HepG2 (cell line): ENCODE measurements around the gene PDE2A. TPM values are rescaled to one million over a fixed set of nuclear protein-coding genes. Genes with fewer than 3 reads are reported as not detected.

Experiments
- ATAC-seq: fragments of 200-7000 bp; cut with Tn5 transposase; 3 replicates; pipeline ENCODE4 v1.9.1; 2020; ENCODE audit warnings: mild to moderate bottlenecking, moderate library complexity
- BruUV-seq: library from RNA; stranded (reverse); fragments of 400-500 nt; replicated peaks from 2 replicates; lab custom pipeline; 2021; lab: Mats Ljungman, UMichigan
- CTCF ChIA-PET: fragments of 300-600 bp; formaldehyde crosslinking; extraction: SDS; loops from one replicate; lab custom pipeline; 2021; ENCODE audit warnings: low total read pairs, inconsistent platforms, low intra/inter-chr PET ratio; lab: Yijun Ruan, JAX
- POLR2A ChIA-PET: fragments of 350-600 bp; sonication (Branson Sonifier 250); formaldehyde crosslinking; loops from one replicate; lab custom pipeline; 2020; ENCODE audit warnings: antibody characterized with exemption, inconsistent platforms; lab: Yijun Ruan, JAX
- DNase-seq: peaks from one replicate; pipeline ENCODE4 v3.0.0-alpha.2; 2015; ENCODE audit warnings: low spot score
- FAIRE-seq: peaks from 3 replicates; lab custom pipeline; 2011; peaks lifted over from hg19 to GRCh38; lab: Jason Lieb, UNC
- H2AFZ ChIP-seq: one replicate; pipeline ENCODE4 v1.6.1; 2011; ENCODE audit warnings: low read length, inconsistent platforms
- H3K27ac ChIP-seq: fragments of 300-600 bp; 3 replicates; pipeline ENCODE4 v1.8.0; 2011; ENCODE audit warnings: mixed run types, mild to moderate bottlenecking, mixed read lengths, low read length, inconsistent platforms; ENCODE audit not compliant: insufficient read depth; ENCODE audit errors: extremely low read length
- H3K27me3 ChIP-seq, 2 experiments: fragments of 200-600 bp in 1 of 2; 2 replicates in 1 of 2; 3 replicates in 1 of 2; pipeline versions ENCODE4 v1.6.0 to v1.8.0; 2011; ENCODE audit warnings: low read length in 2 of 2, mild to moderate bottlenecking in 2 of 2, moderate library complexity in 2 of 2, inconsistent platforms in 1 of 2; ENCODE audit not compliant: insufficient read depth in 2 of 2, control insufficient read depth in 1 of 2
- H3K36me3 ChIP-seq, 2 experiments: fragments of 200-600 bp in 1 of 2; replicated peaks in 1 of 2; 2 replicates in 1 of 2; 3 replicates in 1 of 2; pipeline versions ENCODE4 v1.5.1 to v1.8.0; 2011; ENCODE audit warnings: low read length in 2 of 2, inconsistent platforms in 1 of 2; ENCODE audit not compliant: insufficient read depth in 2 of 2, control insufficient read depth in 1 of 2
- H3K4me1 ChIP-seq: 2 replicates; pipeline ENCODE4 v1.5.1; 2012; ENCODE audit warnings: low read length, inconsistent platforms; ENCODE audit not compliant: insufficient read depth
- H3K4me2 ChIP-seq: 2 replicates; pipeline ENCODE4 v1.6.0; 2011; ENCODE audit warnings: low read depth, low read length, inconsistent platforms
- H3K4me3 ChIP-seq, 3 experiments: fragments of 200-600 bp in 1 of 3; sonication (generic), shearing (Covaris generic) in 1 of 3; replicated peaks in 1 of 3; 2 replicates each; pipeline ENCODE4 v1.5.1; 2011 to 2016; ENCODE audit warnings: low read length in 3 of 3, inconsistent platforms in 2 of 3, low read depth in 2 of 3, mild to moderate bottlenecking in 2 of 3, control low read depth in 1 of 3, mixed read lengths in 1 of 3; ENCODE audit not compliant: insufficient read depth in 1 of 3
- H3K79me2 ChIP-seq: one replicate; pipeline ENCODE4 v1.6.1; 2011; ENCODE audit warnings: low read length, inconsistent platforms; ENCODE audit not compliant: insufficient read depth
- H3K9ac ChIP-seq: 2 replicates; pipeline ENCODE4 v1.6.0; 2011; ENCODE audit warnings: mild to moderate bottlenecking, low read depth, low read length, inconsistent platforms; ENCODE audit not compliant: insufficient read depth
- H3K9me3 ChIP-seq: 2 replicates; pipeline ENCODE4 v1.5.1; 2012; ENCODE audit warnings: mild to moderate bottlenecking, low read length
- H4K20me1 ChIP-seq: 2 replicates; pipeline ENCODE4 v1.6.0; 2011; ENCODE audit warnings: inconsistent platforms, mild to moderate bottlenecking, low read length, moderate library complexity; ENCODE audit not compliant: insufficient read depth
- BRD4 ChIP-seq: sonication (generic); formaldehyde crosslinking; IDR thresholded peaks from 2 replicates; pipeline ENCODE4 v1.4.0; 2020; ENCODE audit warnings: missing genetic modification reagents
- LRRFIP1 ChIP-seq: sonication (generic); formaldehyde crosslinking; conservative IDR thresholded peaks from 2 replicates; pipeline ENCODE4 v1.4.0; 2020; ENCODE audit warnings: missing genetic modification reagents
- NBN ChIP-seq: fragments of 450-650 bp; conservative IDR thresholded peaks from 2 replicates; pipeline ENCODE4 v1.6.1; 2017
- NR2F1 ChIP-seq, 2 experiments: fragments of 450-650 bp in 1 of 2; formaldehyde crosslinking in 1 of 2; IDR thresholded peaks; 2 replicates each; pipeline versions ENCODE4 v1.5.0 to v1.6.1; 2016 to 2020; ENCODE audit warnings: mild to moderate bottlenecking in 1 of 2, missing compliant biosample characterization in 1 of 2, missing genetic modification reagents in 1 of 2, moderate library complexity in 1 of 2
- PAF1 ChIP-seq: IDR thresholded peaks from 2 replicates; pipeline ENCODE4 v1.6.1; 2016; ENCODE audit warnings: missing genetic modification reagents, missing compliant biosample characterization
- ZNF143 ChIP-seq: sonication (generic); formaldehyde crosslinking; IDR thresholded peaks from 2 replicates; pipeline ENCODE4 v1.4.0; 2020; ENCODE audit warnings: missing genetic modification reagents
- ZNF205 ChIP-seq: IDR thresholded peaks from 2 replicates; pipeline ENCODE4 v1.6.1; 2018; ENCODE audit warnings: missing biosample characterization, missing genetic modification reagents
- ZNF619 ChIP-seq: sonication (generic); formaldehyde crosslinking; IDR thresholded peaks from 2 replicates; pipeline ENCODE4 v1.4.0; 2020; ENCODE audit warnings: mild to moderate bottlenecking, missing genetic modification reagents
- WGBS: methylation state at CpG from one replicate; pipeline ENCODE4 v1.1.6; 2017; ENCODE audit warnings: low lambda C conversion rate; 5-methylcytosine and 5-hydroxymethylcytosine counted together
- in situ Hi-C: cut with HindIII; loops from 2 replicates; pipeline ENCODE4 v1.10.0; 2017; ENCODE audit warnings: low pct_unique_long_range_greater_than_20kb; ENCODE audit not compliant: extremely low pct_ligation_motif_present
- intact Hi-C: fragments of 100-400 bp; cut with micrococcal nuclease; formaldehyde crosslinking; loops from one replicate; pipeline ENCODE4 v1.10.0; 2022; ENCODE audit not compliant: unreplicated experiment
- polyA plus RNA-seq, 8 experiments: library from polyadenylated mRNA; depleted of rRNA in 3 of 8; stranded (reverse) in 7 of 8; unstranded in 1 of 8; fragments of >200 nt; fragmentation: Illumina TruSeq in 4 of 8; extraction: Trizol in 4 of 8; gene quantifications; 2 replicates each; pipeline versions ENCODE4 v1.2.1 to v1.2.3, GENCODE V29; 2011 to 2016; ENCODE audit warnings: low read depth in 4 of 8, missing spikeins in 1 of 8, mixed read lengths in 1 of 8; ENCODE audit not compliant: insufficient read depth in 1 of 8
- total RNA-seq, 5 experiments: library from RNA; depleted of rRNA; stranded (reverse); fragments of >200 nt; fragmentation: Illumina TruSeq; extraction: Trizol; gene quantifications; 2 replicates each; pipeline ENCODE4 v1.2.3, GENCODE V29; 2016; ENCODE audit warnings: low read depth in 1 of 5
- TF ChIP-seq, protein P1 (sequence below): sonication (generic); formaldehyde crosslinking; IDR thresholded peaks from 2 replicates; pipeline ENCODE4 v1.5.0; 2020; ENCODE audit warnings: missing genetic modification reagents
- TF ChIP-seq, protein P2 (sequence below): sonication (generic); formaldehyde crosslinking; IDR thresholded peaks from 2 replicates; pipeline ENCODE4 v1.9.0; 2022; ENCODE audit warnings: low read depth, missing genetic modification reagents
- TF ChIP-seq, protein P3 (sequence below): sonication (generic); formaldehyde crosslinking; IDR thresholded peaks from 2 replicates; pipeline ENCODE4 v1.4.0; 2020; ENCODE audit warnings: missing genetic modification reagents

The PDE2A gene
- total and polyA plus RNA-seq, 2 of the 13 experiments (the other 11 are each of a cell fraction or from before 2014, with no cell fraction given) = 3.1 TPM; not detected in 1

- in situ Hi-C loops (no loop called here), intact Hi-C loops (no loop called here)
- no peak for FAIRE-seq
- Histone ChIP-seq H3K9me3 (no peaks in the 10 kb centered on the region), H3K4me1 (no peaks in the 10 kb centered on the region), H3K36me3 (no peaks in the 10 kb centered on the region), H3K9ac (no peak overlapping the region), H3K27me3 (peaks cover 18 to 64% of the 10 kb centered on the region in 2 experiments), H3K79me2 (no peaks in the 10 kb centered on the region), H4K20me1 (peaks cover 9% of the 10 kb centered on the region; the same call in 1 of the 2 replicates), H2AFZ (no peak overlapping the region), H3K4me2 (no peak overlapping the region), H3K27ac (no peak overlapping the region), H3K4me3 (no peak overlapping the region)
- CTCF ChIA-PET = interaction anchor here (0.7 to 3.1 kb wide), 4 partner anchors 10 to 96 kb away, joined by 3 to 29 read pairs (median 5); no protein-coding TSS in a partner anchor
- ATAC-seq = no peak
- BruUV-seq = no TSS peak
- DNase-seq = no peak
- WGBS = 17% methylated on average over 2 of the region's 7 CpGs
- POLR2A ChIA-PET = no interaction called here
- TF ChIP-seq ZNF205 (CRISPR knock-in tag) (no peak), ZNF143 (CRISPR knock-in tag) (no peak), PAF1 (CRISPR knock-in tag) (no peak), LRRFIP1 (CRISPR knock-in tag) (no peak), NR2F1 (CRISPR knock-in tag; IDR thresholded peaks at IDR 0.05) (no peak), BRD4 (CRISPR knock-in tag) (no peak), NBN (no peak), ZNF619 (CRISPR knock-in tag) (no peak)
- TF ChIP-seq, protein P1, sequence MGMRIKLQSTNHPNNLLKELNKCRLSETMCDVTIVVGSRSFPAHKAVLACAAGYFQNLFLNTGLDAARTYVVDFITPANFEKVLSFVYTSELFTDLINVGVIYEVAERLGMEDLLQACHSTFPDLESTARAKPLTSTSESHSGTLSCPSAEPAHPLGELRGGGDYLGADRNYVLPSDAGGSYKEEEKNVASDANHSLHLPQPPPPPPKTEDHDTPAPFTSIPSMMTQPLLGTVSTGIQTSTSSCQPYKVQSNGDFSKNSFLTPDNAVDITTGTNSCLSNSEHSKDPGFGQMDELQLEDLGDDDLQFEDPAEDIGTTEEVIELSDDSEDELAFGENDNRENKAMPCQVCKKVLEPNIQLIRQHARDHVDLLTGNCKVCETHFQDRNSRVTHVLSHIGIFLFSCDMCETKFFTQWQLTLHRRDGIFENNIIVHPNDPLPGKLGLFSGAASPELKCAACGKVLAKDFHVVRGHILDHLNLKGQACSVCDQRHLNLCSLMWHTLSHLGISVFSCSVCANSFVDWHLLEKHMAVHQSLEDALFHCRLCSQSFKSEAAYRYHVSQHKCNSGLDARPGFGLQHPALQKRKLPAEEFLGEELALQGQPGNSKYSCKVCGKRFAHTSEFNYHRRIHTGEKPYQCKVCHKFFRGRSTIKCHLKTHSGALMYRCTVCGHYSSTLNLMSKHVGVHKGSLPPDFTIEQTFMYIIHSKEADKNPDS (CRISPR knock-in tag) = no peak
- TF ChIP-seq, protein P2, sequence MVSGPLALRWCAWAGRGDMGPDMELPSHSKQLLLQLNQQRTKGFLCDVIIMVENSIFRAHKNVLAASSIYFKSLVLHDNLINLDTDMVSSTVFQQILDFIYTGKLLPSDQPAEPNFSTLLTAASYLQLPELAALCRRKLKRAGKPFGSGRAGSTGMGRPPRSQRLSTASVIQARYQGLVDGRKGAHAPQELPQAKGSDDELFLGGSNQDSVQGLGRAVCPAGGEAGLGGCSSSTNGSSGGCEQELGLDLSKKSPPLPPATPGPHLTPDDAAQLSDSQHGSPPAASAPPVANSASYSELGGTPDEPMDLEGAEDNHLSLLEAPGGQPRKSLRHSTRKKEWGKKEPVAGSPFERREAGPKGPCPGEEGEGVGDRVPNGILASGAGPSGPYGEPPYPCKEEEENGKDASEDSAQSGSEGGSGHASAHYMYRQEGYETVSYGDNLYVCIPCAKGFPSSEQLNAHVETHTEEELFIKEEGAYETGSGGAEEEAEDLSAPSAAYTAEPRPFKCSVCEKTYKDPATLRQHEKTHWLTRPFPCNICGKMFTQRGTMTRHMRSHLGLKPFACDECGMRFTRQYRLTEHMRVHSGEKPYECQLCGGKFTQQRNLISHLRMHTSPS (CRISPR knock-in tag) = no peak
- TF ChIP-seq, protein P3, sequence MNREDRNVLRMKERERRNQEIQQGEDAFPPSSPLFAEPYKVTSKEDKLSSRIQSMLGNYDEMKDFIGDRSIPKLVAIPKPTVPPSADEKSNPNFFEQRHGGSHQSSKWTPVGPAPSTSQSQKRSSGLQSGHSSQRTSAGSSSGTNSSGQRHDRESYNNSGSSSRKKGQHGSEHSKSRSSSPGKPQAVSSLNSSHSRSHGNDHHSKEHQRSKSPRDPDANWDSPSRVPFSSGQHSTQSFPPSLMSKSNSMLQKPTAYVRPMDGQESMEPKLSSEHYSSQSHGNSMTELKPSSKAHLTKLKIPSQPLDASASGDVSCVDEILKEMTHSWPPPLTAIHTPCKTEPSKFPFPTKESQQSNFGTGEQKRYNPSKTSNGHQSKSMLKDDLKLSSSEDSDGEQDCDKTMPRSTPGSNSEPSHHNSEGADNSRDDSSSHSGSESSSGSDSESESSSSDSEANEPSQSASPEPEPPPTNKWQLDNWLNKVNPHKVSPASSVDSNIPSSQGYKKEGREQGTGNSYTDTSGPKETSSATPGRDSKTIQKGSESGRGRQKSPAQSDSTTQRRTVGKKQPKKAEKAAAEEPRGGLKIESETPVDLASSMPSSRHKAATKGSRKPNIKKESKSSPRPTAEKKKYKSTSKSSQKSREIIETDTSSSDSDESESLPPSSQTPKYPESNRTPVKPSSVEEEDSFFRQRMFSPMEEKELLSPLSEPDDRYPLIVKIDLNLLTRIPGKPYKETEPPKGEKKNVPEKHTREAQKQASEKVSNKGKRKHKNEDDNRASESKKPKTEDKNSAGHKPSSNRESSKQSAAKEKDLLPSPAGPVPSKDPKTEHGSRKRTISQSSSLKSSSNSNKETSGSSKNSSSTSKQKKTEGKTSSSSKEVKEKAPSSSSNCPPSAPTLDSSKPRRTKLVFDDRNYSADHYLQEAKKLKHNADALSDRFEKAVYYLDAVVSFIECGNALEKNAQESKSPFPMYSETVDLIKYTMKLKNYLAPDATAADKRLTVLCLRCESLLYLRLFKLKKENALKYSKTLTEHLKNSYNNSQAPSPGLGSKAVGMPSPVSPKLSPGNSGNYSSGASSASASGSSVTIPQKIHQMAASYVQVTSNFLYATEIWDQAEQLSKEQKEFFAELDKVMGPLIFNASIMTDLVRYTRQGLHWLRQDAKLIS = no peak
These were observed 85.5 kb downstream of the PDE2A start for GRCh38 chr11:72588421-72589410.
